Cortex of kidney (tissue), 1 donor: ENCODE results near the gene POLR3A.
"Not testable (repeated sequence)": the region's sequence is repeated elsewhere in the genome, so short reads cannot be mapped to it uniquely, and the experiment has no call there.

Source experiments
- DNase-seq: peaks from one replicate; lab custom pipeline; 2025; lab: John Stamatoyannopoulos, UW

The POLR3A gene

GRCh38 chr10:78019264-78019663 lies 10.1 kb downstream of the POLR3A start:
- no peak for DNase-seq

- no peak for DNase-seq
These were observed 11.5 kb downstream of the POLR3A start for GRCh38 chr10:78017856-78018255.

- DNase-seq, result no peak
These were observed 13.8 kb downstream of the POLR3A start for GRCh38 chr10:78015546-78015945.

DNA sequence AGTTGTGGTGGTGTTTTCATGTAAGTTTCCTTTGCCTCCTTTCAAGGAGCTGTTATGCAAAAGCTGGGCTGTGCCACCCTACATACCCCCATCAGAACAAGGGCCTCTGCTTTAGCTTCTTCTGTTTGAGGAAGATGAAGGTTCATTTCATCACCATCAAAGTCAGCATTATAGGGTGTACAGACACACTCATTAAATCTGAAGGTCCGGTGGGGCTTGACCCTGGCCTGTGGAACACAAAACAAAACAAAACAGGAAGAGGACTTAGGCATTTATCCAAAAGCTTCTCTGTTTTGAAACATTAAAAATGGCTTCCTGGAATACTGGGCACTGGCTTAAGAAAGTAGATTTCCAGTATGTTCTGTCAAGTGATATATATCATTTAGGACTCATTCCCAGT lies 15.8 kb downstream of the POLR3A start:
- no peak for DNase-seq

- DNase-seq, result no peak
These were observed 18.2 kb downstream of the POLR3A start for GRCh38 chr10:78011065-78011464.

DNA sequence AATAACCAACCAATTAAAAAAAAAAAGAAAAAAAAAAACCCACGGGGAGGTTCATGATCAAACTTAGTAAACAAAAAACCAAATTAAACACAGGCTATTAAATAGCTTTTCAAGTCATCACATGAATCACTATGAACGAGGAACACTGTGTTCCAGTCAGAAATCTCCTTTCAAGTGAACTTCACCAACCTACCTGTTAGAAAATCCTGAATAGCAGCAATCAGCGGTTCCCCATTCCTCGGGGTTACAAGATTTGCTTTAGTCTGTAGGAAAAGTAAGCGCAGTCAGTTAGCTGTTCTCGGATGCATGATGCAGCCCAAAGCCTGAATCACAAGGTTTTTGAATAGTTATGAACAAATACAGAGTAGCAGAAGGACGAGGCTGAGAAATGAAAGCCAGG lies 19.0 kb downstream of the POLR3A start:
- no peak for DNase-seq

- DNase-seq, result no peak
These were observed 19.7 kb downstream of the POLR3A start for GRCh38 chr10:78009662-78010061.

- DNase-seq, result no peak
These were observed 22.1 kb downstream of the POLR3A start for GRCh38 chr10:78007172-78007571.

- DNase-seq, result no peak
These were observed 24.9 kb downstream of the POLR3A start for GRCh38 chr10:78004215-78005026.

DNA sequence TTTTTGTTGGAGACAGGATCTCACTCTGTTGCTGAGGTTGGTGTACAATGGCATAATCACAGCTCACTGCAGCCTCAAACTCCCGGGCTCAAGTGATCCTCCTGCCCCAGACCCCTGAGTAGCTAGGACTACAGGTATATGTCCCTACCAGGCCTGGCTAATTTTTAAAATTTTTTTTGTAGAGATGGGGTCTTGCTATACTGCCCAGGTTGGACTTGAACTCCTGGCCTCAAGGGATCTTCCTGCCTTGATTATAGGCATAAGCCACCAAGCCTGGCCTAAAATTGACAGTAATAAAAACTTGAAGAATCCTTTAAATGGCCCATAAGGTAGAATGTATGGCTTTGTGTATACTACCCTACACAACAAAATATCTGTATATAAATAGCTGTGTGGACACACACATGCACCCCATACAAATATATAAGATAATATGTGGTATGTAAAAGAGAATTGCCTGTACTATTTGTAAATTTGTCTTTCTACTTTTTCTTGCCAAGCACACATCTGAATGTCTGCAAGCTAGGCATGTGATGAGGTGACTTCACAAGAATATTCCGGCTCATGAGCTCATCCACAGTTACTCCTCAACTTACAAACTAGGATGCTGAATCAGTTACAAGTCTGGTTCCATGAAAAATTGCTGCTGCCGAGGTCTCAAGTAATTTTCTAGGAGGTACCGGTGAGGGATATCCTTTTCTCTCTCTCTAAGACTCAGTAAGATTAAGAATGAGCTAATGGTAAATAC lies 26.6 kb downstream of the POLR3A start:
- no peak for DNase-seq

DNA sequence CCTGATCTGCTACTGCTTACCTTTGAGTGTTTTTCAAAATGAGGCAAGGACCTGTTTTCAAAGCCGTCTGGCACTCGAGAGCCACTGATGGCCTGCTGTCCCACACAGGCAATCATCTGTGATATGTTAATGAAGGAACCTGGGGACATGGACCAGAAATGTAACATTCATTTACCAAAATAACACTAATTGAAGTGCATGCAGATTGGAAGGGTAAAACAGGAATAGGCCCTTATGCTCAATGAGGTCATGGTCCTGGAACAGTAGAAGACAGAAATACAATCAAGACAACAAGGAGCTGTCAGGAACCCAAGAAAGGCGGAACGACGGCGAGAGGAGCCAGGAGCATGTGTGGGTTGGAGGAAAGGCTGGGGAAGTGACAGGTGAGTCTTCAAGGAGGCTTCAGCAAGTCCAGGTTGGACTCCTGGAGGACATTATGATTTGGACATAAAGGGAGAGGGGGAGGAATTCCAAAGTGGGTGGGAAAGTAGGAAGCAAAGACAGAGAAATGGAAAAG lies 28.3 kb downstream of the POLR3A start:
- no peak for DNase-seq

DNA sequence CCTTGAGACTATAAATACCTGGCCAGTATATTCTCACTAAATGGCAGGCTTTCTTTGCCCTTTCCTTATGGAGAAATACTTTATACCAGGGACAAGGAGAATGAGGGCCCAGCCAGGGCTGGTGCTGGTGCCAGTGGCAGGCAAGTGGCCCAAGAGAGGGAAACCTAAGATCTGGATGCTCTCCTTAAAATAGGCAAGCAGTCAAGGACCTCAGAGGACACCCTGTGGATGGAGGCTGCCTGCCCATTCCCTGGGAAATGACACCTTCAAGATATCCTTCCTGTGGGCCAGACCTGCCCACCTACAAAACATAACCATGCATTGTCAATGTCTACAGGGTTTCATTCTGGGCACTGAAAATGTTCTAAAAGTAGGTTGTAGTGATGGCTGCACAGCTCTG lies 29.1 kb downstream of the POLR3A start:
- DNase-seq, result no peak

DNA sequence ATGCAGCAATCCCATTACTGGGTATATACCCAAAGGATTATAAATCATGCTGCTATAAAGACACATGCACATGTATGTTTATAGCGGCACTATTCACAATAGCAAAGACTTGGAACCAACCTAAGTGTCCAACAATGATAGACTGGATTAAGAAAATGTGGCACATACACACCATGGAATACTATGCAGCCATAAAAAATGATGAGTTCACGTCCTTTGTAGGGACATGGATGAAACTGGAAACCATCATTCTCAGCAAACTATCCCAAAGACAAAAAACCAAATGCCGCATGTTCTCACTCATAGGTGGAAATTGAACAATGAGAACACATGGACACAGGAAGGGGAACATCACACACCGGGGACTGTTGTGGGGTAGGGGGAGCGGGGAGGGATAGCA lies 30.5 kb downstream of the POLR3A start:
- DNase-seq, result not testable (repeated sequence)

GRCh38 chr10:77993620-77994019 lies 35.7 kb downstream of the POLR3A start:
- no peak for DNase-seq

GRCh38 chr10:77989081-77989724 lies 40.1 kb downstream of the POLR3A start:
- DNase-seq, result no peak

GRCh38 chr10:77987671-77988255 lies 41.6 kb downstream of the POLR3A start:
- DNase-seq, result no peak

DNA sequence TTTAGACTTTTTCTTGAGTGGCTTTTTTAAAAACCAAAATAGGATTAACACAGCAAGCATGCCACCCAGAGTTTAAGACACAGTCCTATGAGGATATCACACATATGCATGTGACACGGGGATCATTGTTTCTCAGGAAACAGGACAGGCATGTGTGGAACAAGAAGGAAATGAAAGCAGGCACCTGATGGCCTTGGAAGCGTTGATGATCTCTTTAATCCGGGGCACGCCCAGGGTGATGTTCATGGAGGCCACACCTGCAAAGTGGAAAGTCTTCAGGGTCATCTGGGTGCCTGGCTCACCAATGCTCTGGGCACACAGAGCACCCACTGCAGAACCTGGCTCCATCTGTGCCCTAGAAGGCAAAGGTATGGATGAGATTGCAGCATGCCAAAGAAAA lies 44.3 kb downstream of the POLR3A start:
- DNase-seq, result no peak

GRCh38 chr10:77983384-77984341 lies 45.7 kb downstream of the POLR3A start:
- no peak for DNase-seq

GRCh38 chr10:77981281-77981680 lies 48.0 kb downstream of the POLR3A start:
- DNase-seq, result no peak

DNA sequence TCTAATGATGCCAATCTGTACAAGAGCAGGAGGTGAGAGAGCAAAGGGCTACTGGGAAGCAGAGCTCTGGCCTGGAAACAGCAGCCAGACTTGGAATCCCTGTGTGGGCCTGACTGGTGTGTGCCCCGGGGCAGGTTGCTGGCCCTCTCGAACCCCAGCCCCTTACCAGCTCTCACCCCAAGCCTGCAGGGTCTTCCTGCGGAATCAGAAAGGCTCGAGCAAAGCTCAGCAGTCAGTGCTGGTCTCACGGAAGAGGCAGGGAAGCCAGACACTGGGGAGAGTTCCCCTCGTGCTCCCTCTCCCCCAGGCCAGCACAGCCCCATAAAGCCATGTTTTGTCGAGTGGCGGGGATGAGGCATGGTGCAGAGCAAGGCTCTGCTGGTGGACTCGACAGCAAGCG lies 50.1 kb downstream of the POLR3A start:
- no peak for DNase-seq

DNA sequence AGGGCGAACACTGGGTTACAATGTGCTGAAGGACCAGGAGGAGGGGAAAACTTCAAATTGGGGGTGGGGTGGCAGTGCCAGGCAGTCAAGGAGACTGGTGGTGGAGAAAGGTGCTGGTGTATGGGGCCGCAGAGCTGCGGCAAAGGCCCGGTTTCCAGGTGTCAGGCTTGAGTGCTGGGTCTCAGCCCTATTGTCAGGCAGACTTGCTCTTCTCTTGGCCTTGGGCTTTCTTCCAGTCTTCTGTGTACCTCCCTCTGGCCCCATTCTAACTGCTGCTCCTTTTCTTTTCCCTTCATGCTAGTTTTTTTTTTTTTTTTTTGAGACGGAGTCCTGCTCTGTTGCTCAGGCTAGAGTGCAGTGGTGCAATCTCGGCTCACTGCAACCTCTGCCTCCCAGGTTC lies 51.0 kb downstream of the POLR3A start:
- no peak for DNase-seq
